A673 (cell line): ENCODE data around the gene PI3. TPM values are rescaled to one million over a fixed set of nuclear protein-coding genes. Genes with fewer than 3 reads are reported as not detected.
"Not testable (repeated sequence)": the region's sequence is repeated elsewhere in the genome, so short reads cannot be mapped to it uniquely, and the experiment has no call there.

Experiments
- BruUV-seq: library from RNA; stranded (reverse); fragments of 400-500 nt; replicated peaks from 2 replicates; lab custom pipeline; 2021; lab: Mats Ljungman, UMichigan
- CTCF ChIA-PET: fragments of 300-600 bp; sonication (Branson Sonifier 250); formaldehyde crosslinking; loops from one replicate; lab custom pipeline; 2022; ENCODE audit warnings: antibody characterized with exemption; lab: Charles Lee
- POLR2A ChIA-PET: fragments of 300-600 bp; sonication (Branson Sonifier 250); formaldehyde crosslinking; loops from one replicate; lab custom pipeline; 2022; ENCODE audit warnings: antibody characterized with exemption; ENCODE audit not compliant: low non-redundant PET; lab: Charles Lee
- DNase-seq: peaks from one replicate; pipeline ENCODE4 v3.0.0-alpha.2; 2015; ENCODE audit warnings: low spot score
- H3K27ac ChIP-seq: fragments of 200-600 bp; sonication (generic); 2 replicates; pipeline ENCODE4 v1.5.1; 2016; ENCODE audit warnings: mixed run types, low read depth, mild to moderate bottlenecking, mixed read lengths, antibody characterized with exemption, low read length; ENCODE audit not compliant: poor library complexity, severe bottlenecking
- H3K27me3 ChIP-seq: fragments of 200-600 bp; sonication (generic); replicated peaks from 2 replicates; pipeline ENCODE4 v1.6.1; 2017; ENCODE audit warnings: mixed run types, low read depth, mild to moderate bottlenecking, mixed read lengths, antibody characterized with exemption, low read length; ENCODE audit not compliant: insufficient read depth, poor library complexity
- H3K36me3 ChIP-seq: fragments of 200-600 bp; sonication (generic); 2 replicates; pipeline ENCODE4 v1.6.1; 2016; ENCODE audit warnings: mixed run types, mild to moderate bottlenecking, mixed read lengths, antibody characterized with exemption, low read length; ENCODE audit not compliant: insufficient read depth, poor library complexity, severe bottlenecking
- H3K4me1 ChIP-seq: fragments of 200-600 bp; sonication (generic); 2 replicates; pipeline ENCODE4 v1.6.1; 2017; ENCODE audit warnings: mixed run types, mild to moderate bottlenecking, mixed read lengths, antibody characterized with exemption, low read length; ENCODE audit not compliant: insufficient read depth, poor library complexity, severe bottlenecking
- H3K4me3 ChIP-seq: fragments of 200-600 bp; sonication (generic); 2 replicates; pipeline ENCODE4 v1.5.1; 2016; ENCODE audit warnings: low read depth, mixed run types, mild to moderate bottlenecking, mixed read lengths, low read length; ENCODE audit not compliant: poor library complexity, severe bottlenecking
- H3K9me3 ChIP-seq: fragments of 200-600 bp; sonication (generic); 2 replicates; pipeline ENCODE4 v1.6.1; 2016; ENCODE audit warnings: mixed run types, low read depth, mild to moderate bottlenecking, mixed read lengths, antibody characterized with exemption, low read length; ENCODE audit not compliant: poor library complexity, severe bottlenecking
- EZH2 ChIP-seq: fragments of 200-600 bp; sonication (generic); IDR thresholded peaks from 2 replicates; pipeline ENCODE4 v1.6.1; 2017; ENCODE audit warnings: borderline replicate concordance, low read depth, mild to moderate bottlenecking, mixed read lengths, antibody characterized with exemption, low read length; ENCODE audit not compliant: poor library complexity, severe bottlenecking
- intact Hi-C: fragments of 100-400 bp; cut with micrococcal nuclease; formaldehyde crosslinking; loops from one replicate; pipeline ENCODE4 v1.10.0; 2022; ENCODE audit not compliant: unreplicated experiment
- total RNA-seq: library from RNA; stranded (reverse); gene quantifications from 2 replicates; pipeline ENCODE4 v1.2.3, GENCODE V29; 2021
- TF ChIP-seq, protein P1 (sequence below): fragments of 300-800, 200-600 bp; sonication (generic); conservative IDR thresholded peaks from 2 replicates; pipeline ENCODE4 v1.5.1; 2017; ENCODE audit warnings: low read depth, mild to moderate bottlenecking, antibody characterized with exemption, low read length, moderate library complexity, mixed read lengths

Gene PI3
- total RNA-seq, 1 experiment from 2014 or later, result not detected

DNA sequence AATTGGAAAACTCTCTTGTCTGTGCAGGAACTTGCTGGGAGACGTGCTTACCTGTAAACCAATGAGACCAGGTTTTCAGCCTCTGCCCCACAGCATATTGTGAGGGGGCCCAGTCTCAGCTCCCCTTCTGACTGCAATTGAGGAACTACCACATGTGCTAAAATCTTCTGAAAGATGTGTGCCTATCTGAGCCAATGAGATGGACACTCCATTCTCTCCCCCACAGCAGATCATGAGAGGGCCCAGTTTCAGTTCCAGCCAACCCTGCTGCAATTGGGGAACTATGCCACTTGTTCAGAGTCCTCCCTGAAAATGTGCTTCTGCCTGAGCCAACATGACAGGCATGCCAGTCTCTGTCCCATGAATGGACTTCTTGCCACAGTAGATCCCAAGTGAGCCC is 20.9 kb upstream of the PI3 start:
- intact Hi-C loops, result no loop called here
- Histone ChIP-seq H3K9me3 (peaks cover under 1% of the 10 kb centered on the region), H3K4me3 (no peak overlapping the region), H3K4me1 (peaks cover 7% of the 10 kb centered on the region), H3K27ac (no peak overlapping the region), H3K27me3 (no peaks in the 10 kb centered on the region), H3K36me3 (no peaks in the 10 kb centered on the region)
- no peak for DNase-seq
- POLR2A ChIA-PET, result no interaction called here
- TF ChIP-seq, protein P1, sequence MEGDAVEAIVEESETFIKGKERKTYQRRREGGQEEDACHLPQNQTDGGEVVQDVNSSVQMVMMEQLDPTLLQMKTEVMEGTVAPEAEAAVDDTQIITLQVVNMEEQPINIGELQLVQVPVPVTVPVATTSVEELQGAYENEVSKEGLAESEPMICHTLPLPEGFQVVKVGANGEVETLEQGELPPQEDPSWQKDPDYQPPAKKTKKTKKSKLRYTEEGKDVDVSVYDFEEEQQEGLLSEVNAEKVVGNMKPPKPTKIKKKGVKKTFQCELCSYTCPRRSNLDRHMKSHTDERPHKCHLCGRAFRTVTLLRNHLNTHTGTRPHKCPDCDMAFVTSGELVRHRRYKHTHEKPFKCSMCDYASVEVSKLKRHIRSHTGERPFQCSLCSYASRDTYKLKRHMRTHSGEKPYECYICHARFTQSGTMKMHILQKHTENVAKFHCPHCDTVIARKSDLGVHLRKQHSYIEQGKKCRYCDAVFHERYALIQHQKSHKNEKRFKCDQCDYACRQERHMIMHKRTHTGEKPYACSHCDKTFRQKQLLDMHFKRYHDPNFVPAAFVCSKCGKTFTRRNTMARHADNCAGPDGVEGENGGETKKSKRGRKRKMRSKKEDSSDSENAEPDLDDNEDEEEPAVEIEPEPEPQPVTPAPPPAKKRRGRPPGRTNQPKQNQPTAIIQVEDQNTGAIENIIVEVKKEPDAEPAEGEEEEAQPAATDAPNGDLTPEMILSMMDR, result no peak
- TF ChIP-seq EZH2, result no peak
- CTCF ChIA-PET, result no interaction called here
- no TSS peak for BruUV-seq

DNA sequence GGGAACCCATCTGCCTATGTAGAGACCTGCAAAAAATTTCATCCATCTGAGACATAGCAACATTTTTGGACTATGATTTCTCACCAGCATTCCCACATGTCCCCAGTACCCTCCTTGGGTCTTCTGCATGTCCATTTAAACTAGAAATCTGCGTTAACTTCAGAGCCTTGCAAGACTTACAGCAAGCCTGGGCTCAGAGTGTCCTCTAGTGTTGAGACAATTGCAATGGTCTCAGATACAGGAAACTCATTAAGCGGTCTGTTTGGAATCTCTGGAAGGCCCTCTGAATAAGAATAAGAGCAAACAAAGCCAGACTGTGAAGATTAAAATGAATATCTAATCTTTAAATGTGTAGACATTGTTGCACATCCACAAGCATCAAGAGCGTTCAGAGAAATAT is 20.5 kb upstream of the PI3 start:
- POLR2A ChIA-PET, result no interaction called here
- no TSS peak for BruUV-seq
- no peak for DNase-seq
- H3K9me3 ChIP-seq, result peaks cover 4% of the 10 kb centered on the region
- no peaks in the 10 kb centered on the region for H3K27me3 ChIP-seq
- TF ChIP-seq EZH2, result no peak
- TF ChIP-seq, protein P1, result no peak
- no peak overlapping the region for H3K27ac ChIP-seq
- H3K4me1 ChIP-seq, result peaks cover 7% of the 10 kb centered on the region
- H3K4me3 ChIP-seq, result no peak overlapping the region
- CTCF ChIA-PET, result no interaction called here
- intact Hi-C loops, result no loop called here
- H3K36me3 ChIP-seq, result no peaks in the 10 kb centered on the region

DNA sequence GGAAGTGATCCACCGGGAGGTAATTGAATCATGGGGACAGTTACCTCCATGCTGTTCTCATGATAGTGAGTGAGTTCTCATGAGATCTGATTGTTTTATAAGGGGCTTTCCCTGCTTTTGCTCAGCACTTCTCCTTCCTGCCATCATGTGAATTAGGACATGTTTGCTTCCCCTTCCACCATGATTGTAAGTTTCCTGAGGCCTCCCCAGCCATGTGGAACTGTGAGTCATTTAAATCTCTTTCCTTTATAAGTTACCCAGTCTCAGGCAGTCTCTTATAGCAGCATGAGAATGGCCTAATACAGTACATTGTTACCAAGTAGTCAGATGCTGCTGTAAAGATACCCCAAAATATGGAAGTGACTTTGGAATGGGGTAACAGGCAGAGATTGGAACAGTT is 19.9 kb upstream of the PI3 start:
- H3K27me3 ChIP-seq, H3K36me3 ChIP-seq, intact Hi-C loops, H3K9me3 ChIP-seq, BruUV-seq, POLR2A ChIA-PET, H3K4me3 ChIP-seq, CTCF ChIA-PET, H3K27ac ChIP-seq, DNase-seq, H3K4me1 ChIP-seq: not testable (repeated sequence)

DNA sequence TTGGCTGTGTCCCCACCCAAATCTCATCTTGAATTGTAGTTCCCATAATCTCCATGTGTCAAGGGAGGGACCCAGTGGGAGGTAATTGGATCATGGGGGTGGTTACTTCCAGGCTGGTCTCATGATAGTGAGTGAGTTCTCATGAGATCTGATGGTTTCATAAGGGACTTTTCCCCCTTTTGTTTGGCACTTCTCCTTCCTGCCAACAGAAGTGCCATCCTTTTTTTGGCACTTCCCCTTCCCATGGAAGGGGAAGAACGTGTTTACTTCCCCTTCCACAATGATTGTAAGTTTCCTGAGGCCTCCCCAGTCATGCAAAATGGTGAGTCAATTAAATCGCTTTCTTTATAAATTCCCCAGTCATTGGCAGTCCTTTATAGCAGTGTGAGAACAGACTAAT is 18.0 kb upstream of the PI3 start:
- intact Hi-C loops, result no loop called here
- CTCF ChIA-PET, result interaction anchor here (0.5 to 1.6 kb wide), 2 partner anchors 73 to 167 kb away, joined by 3 to 6 read pairs; no protein-coding TSS in a partner anchor
- H3K4me3 ChIP-seq, result no peak overlapping the region
- no peaks in the 10 kb centered on the region for H3K27me3 ChIP-seq
- no TSS peak for BruUV-seq
- no peak overlapping the region for H3K27ac ChIP-seq
- POLR2A ChIA-PET, result interaction anchor here (0.5 kb wide), 1 partner anchor 766 kb away, joined by 3 read pairs; no protein-coding TSS in a partner anchor
- DNase-seq, result no peak
- peaks cover 7% of the 10 kb centered on the region for H3K4me1 ChIP-seq
- TF ChIP-seq, protein P1, result no peak
- TF ChIP-seq EZH2, result no peak
- H3K36me3 ChIP-seq, result no peaks in the 10 kb centered on the region
- H3K9me3 ChIP-seq, result peaks cover 4% of the 10 kb centered on the region
